ENCODE results near the gene RAB3GAP2. TPM values are rescaled to one million over a fixed set of nuclear protein-coding genes. Genes with fewer than 3 reads are reported as not detected.
"Not testable (repeated sequence)": the region's sequence is repeated elsewhere in the genome, so short reads cannot be mapped to it uniquely, and the experiment has no call there.

Gene RAB3GAP2
- polyA plus RNA-seq, 3 donors = 30.7 to 36.0 (median 31.7) TPM

- not testable (repeated sequence) for DNase-seq (ENCODE audit: low read depth in 3 of 3, low spot score in 2 of 3)
Observed at GRCh38 chr1:220204758-220205157, 67.5 kb downstream of the RAB3GAP2 start.

- DNase-seq (ENCODE audit: low read depth in 3 of 3, low spot score in 2 of 3) = no peak
Observed at GRCh38 chr1:220203816-220204215, 68.4 kb downstream of the RAB3GAP2 start.

GRCh38 chr1:220198186-220199005, 73.9 kb downstream of the RAB3GAP2 start:
- no peak for DNase-seq (ENCODE audit: low read depth in 3 of 3, low spot score in 2 of 3)

GRCh38 chr1:220195701-220196100, 76.6 kb downstream of the RAB3GAP2 start:
- no peak for DNase-seq (ENCODE audit: low read depth in 3 of 3, low spot score in 2 of 3)

- DNase-seq (ENCODE audit: low read depth in 3 of 3, low spot score in 2 of 3) = no peak
Observed at GRCh38 chr1:220189750-220190347, 82.4 kb downstream of the RAB3GAP2 start.

- no peak for DNase-seq (ENCODE audit: low read depth in 3 of 3, low spot score in 2 of 3)
Observed at GRCh38 chr1:220188538-220188937, 83.7 kb downstream of the RAB3GAP2 start.

GRCh38 chr1:220186752-220187151, 85.5 kb downstream of the RAB3GAP2 start:
- DNase-seq (ENCODE audit: low read depth in 3 of 3, low spot score in 2 of 3) = no peak

GRCh38 chr1:220184506-220184905, 87.7 kb downstream of the RAB3GAP2 start:
- DNase-seq (ENCODE audit: low read depth in 3 of 3, low spot score in 2 of 3) = no peak

GRCh38 chr1:220182656-220183055, 89.6 kb downstream of the RAB3GAP2 start:
- no peak for DNase-seq (ENCODE audit: low read depth in 3 of 3, low spot score in 2 of 3)

- DNase-seq (ENCODE audit: low read depth in 3 of 3, low spot score in 2 of 3) = no peak
Observed at GRCh38 chr1:220182111-220182510, 90.1 kb downstream of the RAB3GAP2 start.

GRCh38 chr1:220176540-220176939, 95.7 kb downstream of the RAB3GAP2 start:
- no peak for DNase-seq (ENCODE audit: low read depth in 3 of 3, low spot score in 2 of 3)

GRCh38 chr1:220170836-220171526, 101.3 kb downstream of the RAB3GAP2 start:
- no peak for DNase-seq (ENCODE audit: low read depth in 3 of 3, low spot score in 2 of 3)

GRCh38 chr1:220169887-220170286, 102.4 kb downstream of the RAB3GAP2 start:
- not testable (repeated sequence) for DNase-seq (ENCODE audit: low read depth in 3 of 3, low spot score in 2 of 3)

GRCh38 chr1:220166853-220167252, 105.4 kb downstream of the RAB3GAP2 start:
- DNase-seq (ENCODE audit: low read depth in 3 of 3, low spot score in 2 of 3) = no peak

- DNase-seq (ENCODE audit: low read depth in 3 of 3, low spot score in 2 of 3) = no peak
Observed at GRCh38 chr1:220164517-220164916, 107.7 kb downstream of the RAB3GAP2 start.

- DNase-seq (ENCODE audit: low read depth in 3 of 3, low spot score in 2 of 3) = no peak
Observed at GRCh38 chr1:220164116-220164515, 108.1 kb downstream of the RAB3GAP2 start.

GRCh38 chr1:220160027-220160426, 112.2 kb downstream of the RAB3GAP2 start:
- no peak for DNase-seq (ENCODE audit: low read depth in 3 of 3, low spot score in 2 of 3)

GRCh38 chr1:220159041-220159440, 113.2 kb downstream of the RAB3GAP2 start:
- DNase-seq (ENCODE audit: low read depth in 3 of 3, low spot score in 2 of 3) = no peak

- DNase-seq (ENCODE audit: low read depth in 3 of 3, low spot score in 2 of 3) = not testable (repeated sequence)
Observed at GRCh38 chr1:220158530-220158929, 113.7 kb downstream of the RAB3GAP2 start.

- DNase-seq (ENCODE audit: low read depth in 3 of 3, low spot score in 2 of 3) = no peak
Observed at GRCh38 chr1:220157738-220158137, 114.5 kb downstream of the RAB3GAP2 start.

GRCh38 chr1:220156620-220157146, 115.6 kb downstream of the RAB3GAP2 start:
- DNase-seq (ENCODE audit: low read depth in 3 of 3, low spot score in 2 of 3) = no peak
